ENCODE measurements around the gene SYCP1. TPM values are rescaled to one million over a fixed set of nuclear protein-coding genes. Genes with fewer than 3 reads are reported as not detected.

Gene SYCP1
- total RNA-seq, 1 experiment from 2014 or later, result not detected

DNA sequence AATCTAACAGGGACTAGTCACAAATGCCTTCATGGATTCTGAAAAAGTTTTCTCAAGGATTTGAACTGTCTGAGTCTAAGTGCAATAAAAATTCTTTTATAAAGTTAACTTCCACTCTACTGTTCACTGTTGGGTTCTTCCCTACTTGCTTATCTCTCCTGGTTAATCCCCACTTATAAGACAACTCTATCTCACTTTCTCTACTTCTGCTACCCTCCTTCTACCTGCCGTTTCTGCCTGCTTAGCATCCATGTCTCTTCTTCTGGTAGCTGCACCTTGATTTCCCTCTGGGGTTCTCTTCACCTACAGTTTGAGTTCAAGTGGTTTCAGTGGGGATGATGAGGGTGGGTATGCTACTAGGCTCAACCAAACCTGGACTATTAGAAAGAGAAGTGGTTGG lies 181.0 kb downstream of the SYCP1 start:
- H3K4me1 Mint-ChIP-seq, result no peaks in the 10 kb centered on the region; a peak in 1 of 4 replicates
- no peak overlapping the region for H4K91ac ChIP-seq (ENCODE audit: insufficient read length, low read depth, low read length)
- no peaks in the 10 kb centered on the region for H4K20me1 ChIP-seq (ENCODE audit: control insufficient read depth, insufficient read depth, insufficient read length)
- no peaks in the 10 kb centered on the region for H3K79me1 ChIP-seq (ENCODE audit: insufficient read depth, low read depth, low read length, poor library complexity, severe bottlenecking)
- no peaks in the 10 kb centered on the region for H3K27me3 ChIP-seq (ENCODE audit: insufficient read depth, low read length)
- H4K5ac ChIP-seq (ENCODE audit: insufficient read length, low read depth, low read length), result no peak overlapping the region
- no peak overlapping the region for H2AFZ ChIP-seq (ENCODE audit: low read length)
- no peak overlapping the region for H3K27ac ChIP-seq (ENCODE audit: insufficient read length, low read depth, low read length)
- no peak overlapping the region for H3K4ac ChIP-seq (ENCODE audit: low read depth, low read length)
- H3T11ph ChIP-seq (ENCODE audit: low read length), result no peak overlapping the region
- H3K27me3 Mint-ChIP-seq (ENCODE audit: low read depth), result no peaks in the 10 kb centered on the region
- H4K8ac ChIP-seq (replicated peaks; ENCODE audit: insufficient read length, low read depth, low read length), result no peak overlapping the region
- DNase-seq, result no peak
- no peak overlapping the region for H2BK5ac ChIP-seq (ENCODE audit: insufficient read length, low read length)
- H2BK120ac ChIP-seq (ENCODE audit: low read depth, low read length, poor library complexity, severe bottlenecking), result no peak overlapping the region
- H3K23ac ChIP-seq (ENCODE audit: insufficient read length, low read depth, low read length), result no peak overlapping the region
- H3K4me3 Mint-ChIP-seq, result no peak overlapping the region
- no peaks in the 10 kb centered on the region for H3K4me1 ChIP-seq (ENCODE audit: insufficient read depth, low read length)
- H3K18ac ChIP-seq (ENCODE audit: insufficient read length, low read depth, low read length), result no peak overlapping the region
- no peaks in the 10 kb centered on the region for H3K9me3 Mint-ChIP-seq
- no peak overlapping the region for H3K4me2 ChIP-seq (ENCODE audit: insufficient read depth, insufficient read length, low read length)
- H3K14ac ChIP-seq (ENCODE audit: insufficient read depth, low read length), result no peak overlapping the region
- H3K56ac ChIP-seq (ENCODE audit: insufficient read length, low read depth, low read length), result no peak overlapping the region
- H3K9me3 ChIP-seq (ENCODE audit: control insufficient read depth, low read depth, low read length), result no peaks in the 10 kb centered on the region
- TF ChIP-seq, protein P1, sequence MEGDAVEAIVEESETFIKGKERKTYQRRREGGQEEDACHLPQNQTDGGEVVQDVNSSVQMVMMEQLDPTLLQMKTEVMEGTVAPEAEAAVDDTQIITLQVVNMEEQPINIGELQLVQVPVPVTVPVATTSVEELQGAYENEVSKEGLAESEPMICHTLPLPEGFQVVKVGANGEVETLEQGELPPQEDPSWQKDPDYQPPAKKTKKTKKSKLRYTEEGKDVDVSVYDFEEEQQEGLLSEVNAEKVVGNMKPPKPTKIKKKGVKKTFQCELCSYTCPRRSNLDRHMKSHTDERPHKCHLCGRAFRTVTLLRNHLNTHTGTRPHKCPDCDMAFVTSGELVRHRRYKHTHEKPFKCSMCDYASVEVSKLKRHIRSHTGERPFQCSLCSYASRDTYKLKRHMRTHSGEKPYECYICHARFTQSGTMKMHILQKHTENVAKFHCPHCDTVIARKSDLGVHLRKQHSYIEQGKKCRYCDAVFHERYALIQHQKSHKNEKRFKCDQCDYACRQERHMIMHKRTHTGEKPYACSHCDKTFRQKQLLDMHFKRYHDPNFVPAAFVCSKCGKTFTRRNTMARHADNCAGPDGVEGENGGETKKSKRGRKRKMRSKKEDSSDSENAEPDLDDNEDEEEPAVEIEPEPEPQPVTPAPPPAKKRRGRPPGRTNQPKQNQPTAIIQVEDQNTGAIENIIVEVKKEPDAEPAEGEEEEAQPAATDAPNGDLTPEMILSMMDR (conservative IDR thresholded peaks at IDR 0.05), result no peak
- H2BK12ac ChIP-seq (ENCODE audit: insufficient read length, low read depth, low read length), result no peak overlapping the region
- H3K9ac ChIP-seq (ENCODE audit: extremely low read depth, insufficient read length, low read length), result no peak overlapping the region
- H3K36me3 Mint-ChIP-seq (ENCODE audit: insufficient read depth in 1 of 3, low read depth in 3 of 3), result no peaks in the 10 kb centered on the region
- H3K23me2 ChIP-seq (ENCODE audit: insufficient read length, low read depth, low read length, poor library complexity, severe bottlenecking), result no peaks in the 10 kb centered on the region
- H2BK15ac ChIP-seq (ENCODE audit: low read depth, low read length), result no peak overlapping the region
- H3K79me2 ChIP-seq (ENCODE audit: insufficient read depth, low read length), result no peaks in the 10 kb centered on the region
- H2BK20ac ChIP-seq (ENCODE audit: low read depth, low read length, poor library complexity, severe bottlenecking), result no peak overlapping the region
- H3K27ac Mint-ChIP-seq, result no peak overlapping the region
- H2AK5ac ChIP-seq (ENCODE audit: insufficient read length, low read length), result no peak overlapping the region
- no CpG with 5 or more reads among the region's 1 CpG for WGBS (ENCODE audit: extremely low coverage, insufficient read length, low lambda C conversion rate)

Measured in H9 (cell line).